WTC11 (cell line): ENCODE data around the gene PIF1. TPM values are rescaled to one million over a fixed set of nuclear protein-coding genes. Genes with fewer than 3 reads are reported as not detected.

Source experiments
- ATAC-seq: fragments of 200-7000 bp; cut with Tn5 transposase; 2 replicates; pipeline ENCODE4 v1.10.0; 2021; ENCODE audit warnings: mild to moderate bottlenecking, moderate library complexity
- CTCF ChIA-PET: fragments of 300-600 bp; sonication (Branson Sonifier 250); formaldehyde crosslinking; loops from one replicate; lab custom pipeline; 2021; ENCODE audit warnings: antibody characterized with exemption; lab: Charles Lee
- POLR2A ChIA-PET: fragments of 350-600 bp; sonication (Branson Sonifier 250); formaldehyde crosslinking; loops from one replicate; lab custom pipeline; 2021; ENCODE audit warnings: antibody characterized with exemption; lab: Charles Lee
- DNase-seq: peaks from one replicate; pipeline ENCODE4 v3.0.0; 2021; ENCODE audit warnings: low spot score
- H3K27ac Mint-ChIP-seq: 2 replicates; pipeline ENCODE4 v1.8.0; 2021; ENCODE audit warnings: mixed read lengths
- H3K27me3 Mint-ChIP-seq: 2 replicates; pipeline ENCODE4 v1.8.0; 2021; ENCODE audit warnings: low read depth, mild to moderate bottlenecking, moderate library complexity, mixed read lengths
- H3K36me3 Mint-ChIP-seq: 2 replicates; pipeline ENCODE4 v1.8.0; 2021; ENCODE audit warnings: mixed read lengths
- H3K4me1 Mint-ChIP-seq: 2 replicates; pipeline ENCODE4 v1.8.0; 2022; ENCODE audit warnings: mixed read lengths
- H3K4me3 Mint-ChIP-seq: 2 replicates; pipeline ENCODE4 v1.8.0; 2021; ENCODE audit warnings: mild to moderate bottlenecking, moderate library complexity, mixed read lengths
- H3K9me3 Mint-ChIP-seq: 2 replicates; pipeline ENCODE4 v1.8.0; 2021; ENCODE audit warnings: mixed read lengths
- AFF4 ChIP-seq: sonication (generic); formaldehyde crosslinking; IDR thresholded peaks from 2 replicates; pipeline ENCODE4 v1.8.1; 2023; ENCODE audit warnings: mild to moderate bottlenecking, missing genetic modification reagents, borderline replicate concordance
- E2F4 ChIP-seq: sonication (generic); formaldehyde crosslinking; IDR thresholded peaks from 2 replicates; pipeline ENCODE4 v1.8.1; 2022; ENCODE audit warnings: low read depth, mild to moderate bottlenecking, moderate library complexity, missing genetic modification reagents, borderline replicate concordance
- E2F5 ChIP-seq: sonication (generic); formaldehyde crosslinking; IDR thresholded peaks from 2 replicates; pipeline ENCODE4 v1.8.1; 2022; ENCODE audit warnings: mild to moderate bottlenecking, moderate library complexity, missing genetic modification reagents
- ELF4 ChIP-seq: sonication (generic); formaldehyde crosslinking; IDR thresholded peaks from 2 replicates; pipeline ENCODE4 v1.8.1; 2022; ENCODE audit warnings: low read depth, mild to moderate bottlenecking, moderate library complexity, missing genetic modification reagents
- ETV6 ChIP-seq: sonication (generic); formaldehyde crosslinking; IDR thresholded peaks from 2 replicates; pipeline ENCODE4 v1.8.1; 2022; ENCODE audit warnings: mild to moderate bottlenecking, missing genetic modification reagents
- HMGXB4 ChIP-seq: sonication (generic); formaldehyde crosslinking; IDR thresholded peaks from 2 replicates; pipeline ENCODE4 v1.8.1; 2023; ENCODE audit warnings: mild to moderate bottlenecking, moderate library complexity, missing genetic modification reagents
- IRF1 ChIP-seq: sonication (generic); formaldehyde crosslinking; IDR thresholded peaks from 2 replicates; pipeline ENCODE4 v1.8.0; 2023; ENCODE audit warnings: missing genetic modification reagents
- KAT7 ChIP-seq: sonication (generic); formaldehyde crosslinking; IDR thresholded peaks from 2 replicates; pipeline ENCODE4 v1.8.1; 2023; ENCODE audit warnings: missing genetic modification reagents, mild to moderate bottlenecking, borderline replicate concordance
- MYBL2 ChIP-seq: sonication (generic); formaldehyde crosslinking; IDR thresholded peaks from 2 replicates; pipeline ENCODE4 v1.8.1; 2023; ENCODE audit warnings: mild to moderate bottlenecking, moderate library complexity, missing genetic modification reagents
- NR3C1 ChIP-seq: sonication (generic); formaldehyde crosslinking; conservative IDR thresholded peaks from 2 replicates; pipeline ENCODE4 v1.8.1; 2023; ENCODE audit warnings: low read depth, mild to moderate bottlenecking, missing genetic modification reagents
- PRRX2 ChIP-seq: fragments of 250-450 bp; sonication (Bioruptor Pico); IDR thresholded peaks from 2 replicates; pipeline ENCODE4 v1.8.0; 2021; ENCODE audit warnings: mild to moderate bottlenecking
- SP1 ChIP-seq: sonication (generic); formaldehyde crosslinking; conservative IDR thresholded peaks from 2 replicates; pipeline ENCODE4 v1.8.1; 2022; ENCODE audit warnings: missing genetic modification reagents
- STAT6 ChIP-seq: sonication (generic); formaldehyde crosslinking; conservative IDR thresholded peaks from 2 replicates; pipeline ENCODE4 v1.8.1; 2023; ENCODE audit warnings: mild to moderate bottlenecking, low read depth, missing genetic modification reagents, moderate library complexity
- TCF7 ChIP-seq: sonication (generic); formaldehyde crosslinking; IDR thresholded peaks from 2 replicates; pipeline ENCODE4 v1.8.0; 2022; ENCODE audit warnings: mild to moderate bottlenecking, low read depth, missing genetic modification reagents, moderate library complexity
- TEAD1 ChIP-seq: sonication (generic); formaldehyde crosslinking; IDR thresholded peaks from 2 replicates; pipeline ENCODE4 v1.8.0; 2022; ENCODE audit warnings: mild to moderate bottlenecking, missing genetic modification reagents
- TP53 ChIP-seq: sonication (generic); formaldehyde crosslinking; IDR thresholded peaks from 2 replicates; pipeline ENCODE4 v1.8.1; 2023; ENCODE audit warnings: mild to moderate bottlenecking, missing genetic modification reagents
- ZBTB21 ChIP-seq: sonication (generic); formaldehyde crosslinking; IDR thresholded peaks from 2 replicates; pipeline ENCODE4 v1.8.1; 2023; ENCODE audit warnings: mild to moderate bottlenecking, missing genetic modification reagents, borderline replicate concordance
- ZNF232 ChIP-seq: sonication (generic); formaldehyde crosslinking; IDR thresholded peaks from 2 replicates; pipeline ENCODE4 v1.8.0; 2022; ENCODE audit warnings: mild to moderate bottlenecking, missing genetic modification reagents
- ZNF416 ChIP-seq: fragments of 250-450 bp; sonication (Bioruptor Pico); IDR thresholded peaks from 2 replicates; pipeline ENCODE4 v1.9.0; 2021; ENCODE audit warnings: mild to moderate bottlenecking, inconsistent platforms
- total RNA-seq: library from RNA; stranded (reverse); gene quantifications from 3 replicates; pipeline ENCODE4 v1.2.3, GENCODE V29; 2021

The PIF1 gene
- total RNA-seq, 1 experiment from 2014 or later: 249 TPM

- TF ChIP-seq TCF7 (CRISPR knock-in tag): no peak
- TF ChIP-seq, all 79 proteins: peak for 5
Measured at GRCh38 chr15:64842096-64842939, 16.9 kb upstream of the PIF1 start (continued).

- ChIA-PET CTCF (interaction anchor here (0.7 to 2.3 kb wide), 19 partner anchors 10 to 260 kb away, joined by 3 to 17 read pairs (median 4); partner anchors contain the start of gene PIF1), POLR2A (interaction anchor here (0.7 to 1.2 kb wide), 8 partner anchors 10 to 139 kb away, joined by 3 to 25 read pairs (median 5); partner anchors contain the start of gene PIF1)
- Mint-ChIP-seq H3K9me3 (no peaks in the 10 kb centered on the region), H3K27me3 (no peaks in the 10 kb centered on the region), H3K36me3 (peaks cover 7% of the 10 kb centered on the region), H3K4me1 (peaks cover 68% of the 10 kb centered on the region), H3K4me3 (peak within 1 kb of the TSS; percentile 91), H3K27ac (peak within 1 kb of the TSS; percentile 86)
- ATAC-seq (peak; percentile 89), DNase-seq (peak; percentile 98)
- 0 out of 2 replicates have a peak, but pooled peaks have one; percentile 17 for TF ChIP-seq KAT7
- peak; percentile 83 for TF ChIP-seq SP1 (CRISPR knock-in tag)
- TF ChIP-seq ZNF416: peak; percentile 7; the same call in 1 of the 2 replicates
- peak; percentile 74; the same call in 1 of the 2 replicates for TF ChIP-seq AFF4
- TF ChIP-seq ZBTB21: 0 out of 2 replicates have a peak, but pooled peaks have one; percentile 73
- no peak for TF ChIP-seq E2F4
- peak; percentile 31 for TF ChIP-seq TEAD1
- peak; percentile 55; the same call in 1 of the 2 replicates for TF ChIP-seq HMGXB4 (CRISPR knock-in tag)
- 0 out of 2 replicates have a peak, but pooled peaks have one; percentile 0 for TF ChIP-seq PRRX2 (CRISPR knock-in tag)
- no peak for TF ChIP-seq IRF1
- peak; percentile 42 for TF ChIP-seq ZNF232 (CRISPR knock-in tag)
- TF ChIP-seq E2F5 (CRISPR knock-in tag): peak; percentile 38; the same call in 1 of the 2 replicates
- no peak for TF ChIP-seq STAT6 (CRISPR knock-in tag)
- 0 out of 2 replicates have a peak, but pooled peaks have one; percentile 67 for TF ChIP-seq NR3C1 (CRISPR knock-in tag)
- peak; percentile 17; the same call in 1 of the 2 replicates for TF ChIP-seq MYBL2
- no peak for TF ChIP-seq ELF4 (CRISPR knock-in tag)
- peak; percentile 29; the same call in 1 of the 2 replicates for TF ChIP-seq TP53 (CRISPR knock-in tag)
- TF ChIP-seq ETV6: peak; percentile 52; the same call in 1 of the 2 replicates
Measured at GRCh38 chr15:64841344-64842095, 16.1 kb upstream of the PIF1 start, which contains the start of gene PLEKHO2. Gene PLEKHO2 (plus strand): TSS chr15:64841915. CDS start chr15:64842017, 102 bp downstream.
